Left hindlimb (tissue), 1 donor: ENCODE data around the gene AOPEP.
A peak's percentile ranks its signal among the peaks of the same experiment; 100 is the strongest.

Experiments
- DNase-seq: peaks from one replicate; pipeline ENCODE4 v3.0.0-alpha.2; 2018

AOPEP gene

GRCh38 chr9:94726495-94727191 is at the start of gene AOPEP:
Gene AOPEP (plus strand): TSS chr9:94726699. CDS start chr9:94759784, 33,085 bp downstream.
- peak; percentile 98 for DNase-seq

- DNase-seq = peak; percentile 47
These were observed 48.6 kb upstream of the AOPEP start for GRCh38 chr9:94677929-94678328.

- DNase-seq = no peak
These were observed 46.9 kb upstream of the AOPEP start for GRCh38 chr9:94679587-94679986.

- no peak for DNase-seq
These were observed 46.5 kb upstream of the AOPEP start for GRCh38 chr9:94680020-94680419.

GRCh38 chr9:94680621-94681020 is 45.9 kb upstream of the AOPEP start:
- DNase-seq = no peak

- peak; percentile 81 for DNase-seq
These were observed 45.0 kb upstream of the AOPEP start for GRCh38 chr9:94681508-94681907.

GRCh38 chr9:94685359-94685758 is 41.1 kb upstream of the AOPEP start:
- no peak for DNase-seq

GRCh38 chr9:94687451-94687850 is 39.0 kb upstream of the AOPEP start:
- no peak for DNase-seq

- no peak for DNase-seq
These were observed 36.2 kb upstream of the AOPEP start for GRCh38 chr9:94690344-94690743.

- DNase-seq = no peak
These were observed 33.9 kb upstream of the AOPEP start for GRCh38 chr9:94692601-94693000.

GRCh38 chr9:94693485-94694204 is 32.9 kb upstream of the AOPEP start:
- no peak for DNase-seq

- DNase-seq = no peak
These were observed 30.0 kb upstream of the AOPEP start for GRCh38 chr9:94696545-94696944.

GRCh38 chr9:94697972-94698581 is 28.4 kb upstream of the AOPEP start:
- DNase-seq = no peak

- no peak for DNase-seq
These were observed 26.7 kb upstream of the AOPEP start for GRCh38 chr9:94699715-94700373.

GRCh38 chr9:94700445-94700844 is 26.1 kb upstream of the AOPEP start:
- DNase-seq = no peak

GRCh38 chr9:94703488-94704140 is 22.9 kb upstream of the AOPEP start:
- no peak for DNase-seq

GRCh38 chr9:94705162-94705702 is 21.3 kb upstream of the AOPEP start:
- no peak for DNase-seq

- no peak for DNase-seq
These were observed 19.6 kb upstream of the AOPEP start for GRCh38 chr9:94706922-94707321.

- no peak for DNase-seq
These were observed 12.9 kb upstream of the AOPEP start for GRCh38 chr9:94713436-94714215.

GRCh38 chr9:94714494-94714893 is 12.0 kb upstream of the AOPEP start:
- no peak for DNase-seq

- no peak for DNase-seq
These were observed 8.7 kb upstream of the AOPEP start for GRCh38 chr9:94717761-94718160.

GRCh38 chr9:94718936-94719335 is 7.6 kb upstream of the AOPEP start:
- no peak for DNase-seq
